GM10248 (cell line): ENCODE measurements around the gene CAMTA2.

Experiments used
- CTCF ChIA-PET: fragments of 300-600 bp; sonication (Branson Sonifier 250); formaldehyde crosslinking; extraction: SDS; loops from one replicate; lab custom pipeline; 2021; ENCODE audit warnings: antibody characterized with exemption; lab: Yijun Ruan, JAX
- POLR2A ChIA-PET: fragments of 350-650 bp; sonication (Branson Sonifier 250); formaldehyde crosslinking; extraction: SDS; loops from one replicate; lab custom pipeline; 2020; ENCODE audit warnings: antibody characterized with exemption; lab: Yijun Ruan, JAX
- DNase-seq: peaks from one replicate; pipeline ENCODE4 v3.0.0; 2012; ENCODE audit errors: extremely low spot score
- TF ChIP-seq, protein P1 (sequence below): IDR thresholded peaks from 2 replicates; pipeline ENCODE4 v1.5.1; 2012; ENCODE audit warnings: mild to moderate bottlenecking, low read depth; ENCODE audit errors: extremely low read depth, missing control alignments, control extremely low read depth

CAMTA2 gene

GRCh38 chr17:5000237-5000639 lies 12.8 kb upstream of the CAMTA2 start:
- ChIA-PET POLR2A (interaction anchor here (0.6 to 0.8 kb wide), 2 partner anchors 12 to 17 kb away, joined by 3 to 7 read pairs; no protein-coding TSS in a partner anchor), CTCF (interaction anchor here (1.0 to 1.7 kb wide), 3 partner anchors 10 to 13 kb away, joined by 3 to 4 read pairs (median 4); partner anchors contain the start of gene CAMTA2)
- TF ChIP-seq, protein P1, sequence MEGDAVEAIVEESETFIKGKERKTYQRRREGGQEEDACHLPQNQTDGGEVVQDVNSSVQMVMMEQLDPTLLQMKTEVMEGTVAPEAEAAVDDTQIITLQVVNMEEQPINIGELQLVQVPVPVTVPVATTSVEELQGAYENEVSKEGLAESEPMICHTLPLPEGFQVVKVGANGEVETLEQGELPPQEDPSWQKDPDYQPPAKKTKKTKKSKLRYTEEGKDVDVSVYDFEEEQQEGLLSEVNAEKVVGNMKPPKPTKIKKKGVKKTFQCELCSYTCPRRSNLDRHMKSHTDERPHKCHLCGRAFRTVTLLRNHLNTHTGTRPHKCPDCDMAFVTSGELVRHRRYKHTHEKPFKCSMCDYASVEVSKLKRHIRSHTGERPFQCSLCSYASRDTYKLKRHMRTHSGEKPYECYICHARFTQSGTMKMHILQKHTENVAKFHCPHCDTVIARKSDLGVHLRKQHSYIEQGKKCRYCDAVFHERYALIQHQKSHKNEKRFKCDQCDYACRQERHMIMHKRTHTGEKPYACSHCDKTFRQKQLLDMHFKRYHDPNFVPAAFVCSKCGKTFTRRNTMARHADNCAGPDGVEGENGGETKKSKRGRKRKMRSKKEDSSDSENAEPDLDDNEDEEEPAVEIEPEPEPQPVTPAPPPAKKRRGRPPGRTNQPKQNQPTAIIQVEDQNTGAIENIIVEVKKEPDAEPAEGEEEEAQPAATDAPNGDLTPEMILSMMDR: no peak
- no peak for DNase-seq

GRCh38 chr17:4999430-5000093 lies 12.1 kb upstream of the CAMTA2 start:
- TF ChIP-seq, protein P1: no peak
- peak; percentile 42 for DNase-seq
- ChIA-PET CTCF (interaction anchor here (1.0 to 1.7 kb wide), 3 partner anchors 10 to 12 kb away, joined by 3 to 4 read pairs (median 4); partner anchors contain the start of gene CAMTA2), POLR2A (interaction anchor here (0.6 to 0.8 kb wide), 2 partner anchors 12 to 17 kb away, joined by 3 to 7 read pairs; no protein-coding TSS in a partner anchor)

GRCh38 chr17:4998732-4999429 lies 11.4 kb upstream of the CAMTA2 start:
- CTCF ChIA-PET: interaction anchor here (0.8 to 2.6 kb wide), 3 partner anchors 10 to 32 kb away, joined by 3 to 17 read pairs (median 4); partner anchors contain the start of gene CAMTA2
- TF ChIP-seq, protein P1: no peak
- POLR2A ChIA-PET: no interaction called here
- DNase-seq: peak; percentile 68

DNA sequence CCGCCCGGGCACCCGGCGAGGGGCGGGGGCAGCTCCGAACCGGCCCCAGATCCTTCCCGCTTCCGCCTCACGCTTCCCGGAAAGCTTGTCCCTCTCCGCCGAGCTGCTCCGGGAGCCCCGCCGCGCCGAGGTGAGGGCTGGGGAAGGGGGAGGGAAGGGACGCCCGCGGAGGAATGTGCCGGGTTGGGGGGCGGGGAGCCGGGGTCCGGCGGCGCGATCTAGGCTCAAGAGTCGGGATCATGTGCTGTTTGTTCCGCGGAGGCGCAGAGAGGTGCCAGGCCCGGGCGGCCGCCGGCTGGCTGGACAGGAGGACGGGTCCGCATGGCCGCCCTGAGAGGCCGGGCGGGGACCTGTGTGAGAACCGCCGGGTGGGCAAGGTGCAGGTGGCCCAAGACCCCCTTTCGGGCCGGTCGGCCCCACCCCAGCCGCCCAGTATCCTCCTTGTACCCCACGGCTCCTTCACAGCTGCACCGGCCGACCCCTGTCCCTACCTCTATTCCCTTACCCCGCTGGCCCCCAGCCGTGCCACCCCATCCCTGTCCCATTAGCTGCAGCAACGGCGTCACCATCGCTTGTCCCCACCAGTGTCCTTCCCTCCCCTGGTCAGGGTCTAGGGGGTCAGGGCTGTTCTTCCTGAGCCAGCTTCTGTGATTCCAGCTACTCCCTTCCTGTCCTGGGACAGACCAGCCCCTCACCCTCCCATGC lies 10.7 kb upstream of the CAMTA2 start:
- ChIA-PET POLR2A (interaction anchor here (1.1 kb wide), 1 partner anchor 11 kb away, joined by 3 read pairs; the partner anchor contains the start of gene CAMTA2), CTCF (interaction anchor here (0.8 to 2.6 kb wide), 8 partner anchors 10 to 52 kb away, joined by 3 to 17 read pairs (median 3); partner anchors contain the start of gene CAMTA2)
- TF ChIP-seq, protein P1: no peak
- peak; percentile 35 for DNase-seq

DNA sequence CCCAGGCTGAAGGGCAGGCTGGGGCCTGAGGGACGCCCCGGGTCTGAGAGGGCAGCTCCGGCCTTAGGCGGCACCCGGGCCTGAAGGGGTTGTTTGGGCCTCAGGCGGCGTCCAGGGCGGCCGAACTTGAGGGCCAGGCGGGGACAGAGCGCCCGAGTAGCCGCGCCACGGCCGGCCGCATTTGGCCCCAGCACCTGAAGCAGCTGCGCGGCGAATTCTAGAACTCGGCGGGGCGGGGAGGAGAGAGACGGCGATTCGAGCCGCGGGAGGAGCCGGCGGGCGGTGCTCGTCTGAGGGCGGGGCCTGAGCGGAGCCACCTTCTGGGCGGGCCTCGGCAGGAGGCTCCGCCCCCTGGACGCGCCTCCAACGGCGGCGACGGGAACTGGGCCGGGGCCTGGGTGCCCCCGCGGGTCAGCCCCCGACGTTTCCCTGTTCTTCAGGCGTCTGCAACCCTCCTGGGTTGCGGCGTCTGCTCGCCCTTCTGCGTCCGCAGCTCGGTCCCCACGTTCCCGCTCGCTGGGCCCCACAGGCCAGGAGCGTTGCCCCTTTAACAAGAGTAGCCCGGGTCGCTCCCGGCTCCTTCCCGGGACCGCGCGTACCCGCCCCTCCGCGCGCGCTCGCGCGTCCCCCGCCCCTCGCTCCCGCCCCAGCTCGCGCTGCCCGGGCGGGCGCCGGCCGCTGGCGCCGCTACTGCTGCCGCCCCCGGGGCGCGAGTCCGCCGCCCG lies 10.0 kb upstream of the CAMTA2 start, which contains the start of the genes INCA1 and KIF1C:
Gene INCA1 (minus strand): TSS at position 221 of the 725 bp plus-strand sequence. CDS start 3,085 bp downstream, outside the sequence.
Gene KIF1C (plus strand): TSS at position 649 of the 725 bp plus-strand sequence. CDS start 2,297 bp downstream, outside the sequence.
- POLR2A ChIA-PET: interaction anchor here (0.6 to 1.1 kb wide), 3 partner anchors 10 to 52 kb away, joined by 3 read pairs; partner anchors contain the start of genes CAMTA2 and SPAG7
- peak; percentile 99 for DNase-seq
- CTCF ChIA-PET: interaction anchor here (0.9 to 2.6 kb wide), 7 partner anchors 9 to 51 kb away, joined by 3 to 17 read pairs (median 3); partner anchors contain the start of gene CAMTA2
- TF ChIP-seq, protein P1: no peak
